Right renal pelvis (tissue), 4 donors: ENCODE measurements around the gene ANKRD18A. TPM values are rescaled to one million over a fixed set of nuclear protein-coding genes. Genes with fewer than 3 reads are reported as not detected.
"Not testable (repeated sequence)": the region's sequence is repeated elsewhere in the genome, so short reads cannot be mapped to it uniquely, and the experiment has no call there.

Source experiments
- DNase-seq, 4 donors: peaks; one replicate each; pipeline ENCODE4 v3.0.0-alpha.2; 2013; ENCODE audit warnings: low read depth in 4 of 4, low spot score in 3 of 4, missing footprints in 1 of 4
- polyA plus RNA-seq, 4 donors: library from polyadenylated mRNA; unstranded; fragments of 120-200 nt; gene quantifications; one replicate each; pipeline ENCODE4 v1.2.1, GENCODE V29; 2013; ENCODE audit not compliant: insufficient read length in 4 of 4

Gene ANKRD18A
- polyA plus RNA-seq, 4 donors: 3.0 to 4.7 (median 3.9) TPM

GRCh38 chr9:38546497-38547163 is 73.8 kb downstream of the ANKRD18A start:
- DNase-seq: not testable (repeated sequence)

DNA sequence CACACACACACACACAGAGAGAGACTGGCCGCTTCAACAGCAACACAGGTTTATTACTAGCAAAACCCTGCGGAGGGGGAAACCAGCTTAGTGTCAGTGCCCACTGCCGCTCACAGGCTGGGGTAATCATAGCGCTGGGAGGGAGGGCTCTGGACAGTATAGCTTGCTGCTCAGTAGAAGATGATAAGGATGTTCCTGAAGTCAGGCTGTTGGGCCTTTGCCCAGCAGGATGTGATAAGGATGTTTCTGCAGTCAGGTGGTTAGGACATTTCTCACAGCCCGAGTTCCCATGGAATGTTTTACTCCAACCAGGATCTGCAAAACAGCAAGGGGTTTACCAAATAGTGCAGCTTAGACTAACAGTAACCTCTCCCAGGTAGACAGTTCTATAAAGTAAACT is 79.9 kb downstream of the ANKRD18A start:
- not testable (repeated sequence) for DNase-seq

DNA sequence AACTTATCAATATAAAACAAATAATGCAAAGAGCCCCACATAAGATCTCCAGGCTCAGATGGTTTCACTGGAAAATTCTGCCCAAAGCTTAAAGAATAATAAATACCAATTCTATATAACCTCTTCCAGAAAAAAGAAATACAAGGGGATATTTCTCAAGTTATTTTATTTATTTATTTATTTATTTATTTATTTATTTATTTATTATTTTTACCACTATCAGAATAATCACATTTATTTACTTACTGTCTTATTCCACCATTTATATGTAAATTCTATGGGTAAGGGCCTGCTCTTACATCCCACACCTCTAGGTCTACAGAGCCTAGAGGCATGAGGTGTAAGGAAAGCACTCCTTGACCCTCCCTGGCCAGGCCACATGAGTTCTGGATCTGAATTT is 91.1 kb downstream of the ANKRD18A start:
- DNase-seq: no peak

- peak in 2 of 4 donors; percentile 5 to 8 for DNase-seq
Measured at GRCh38 chr9:38527503-38527902, 92.9 kb downstream of the ANKRD18A start.

DNA sequence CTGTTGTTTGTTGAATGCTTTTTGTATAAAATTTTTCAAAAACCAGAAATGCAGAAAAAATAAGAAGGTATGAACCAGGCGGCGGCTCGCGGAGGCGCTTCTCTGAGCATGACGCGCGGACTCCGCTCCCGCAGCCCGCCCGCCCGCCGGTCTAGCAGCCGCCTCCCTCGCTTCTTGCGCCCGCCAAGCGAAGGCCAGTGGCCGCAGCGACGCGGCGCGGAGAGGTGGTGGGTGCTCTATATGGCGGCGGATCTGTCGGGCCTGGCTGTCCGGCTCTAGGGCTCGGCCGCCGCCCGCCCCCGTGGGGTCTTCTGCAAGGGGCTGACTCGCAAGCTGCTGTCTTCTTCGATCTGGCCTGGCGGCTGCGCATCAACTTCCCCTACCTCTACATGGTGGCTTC is 93.8 kb downstream of the ANKRD18A start:
- no peak for DNase-seq

DNA sequence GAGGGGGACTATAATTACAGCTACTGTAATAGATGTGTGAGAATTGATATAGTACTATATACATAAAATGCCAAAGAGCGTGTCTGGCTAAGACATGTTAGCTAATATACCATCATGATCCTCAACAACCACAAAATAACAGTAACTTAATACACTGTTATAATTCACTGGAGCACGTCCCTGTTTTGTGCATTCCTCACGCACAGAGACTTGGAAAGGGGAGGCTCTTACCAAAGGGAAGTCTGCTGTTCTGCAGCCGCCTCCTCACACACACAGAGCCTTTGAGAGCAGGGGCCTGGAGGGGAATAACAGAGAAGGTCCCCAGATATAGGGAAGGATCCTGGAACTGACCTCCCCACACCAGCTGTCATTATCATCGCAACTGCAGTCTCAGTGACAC is 97.3 kb downstream of the ANKRD18A start:
- DNase-seq: no peak

- DNase-seq: no peak
Measured at GRCh38 chr9:38521762-38522161, 98.6 kb downstream of the ANKRD18A start.

Other genes with a start within 250 kb of the ANKRD18A start
- 10 to 100 TPM; 30.8 to 41.7 (median 37.8) TPM for gene ALDH1B1, start 227.9 kb downstream of the ANKRD18A start, polyA plus RNA-seq
- 1 to 10 TPM in 3 of 4 donors, under 1 TPM in 1; 0.80 to 1.6 (median 1.5) TPM for gene IGFBPL1, start 196.1 kb downstream of the ANKRD18A start, polyA plus RNA-seq
- under 1 TPM in 2 of 4 donors, not detected in 2; 0.17 to 0.18 TPM for gene FAM240B, start 99.5 kb upstream of the ANKRD18A start, polyA plus RNA-seq